ENCODE measurements around the gene CYB5R4.

CYB5R4 gene

DNA sequence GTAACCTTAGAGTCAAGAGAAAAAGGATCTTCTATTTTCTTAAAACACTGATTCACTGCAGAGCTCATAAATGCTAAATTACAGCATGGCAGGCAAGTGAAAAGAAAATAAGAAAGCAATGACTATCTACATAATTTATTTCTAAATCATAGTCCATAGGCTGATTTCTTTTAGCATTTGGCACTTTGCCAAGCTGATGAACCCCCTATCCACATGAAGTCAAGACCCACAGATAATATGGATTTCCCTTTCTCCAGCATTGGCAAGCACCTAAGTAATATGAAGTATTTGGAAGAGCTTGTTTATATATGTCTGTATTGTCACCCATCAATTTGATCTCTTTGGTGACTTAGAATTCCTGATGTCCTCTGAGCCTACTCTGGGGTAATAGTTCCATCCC lies 126.2 kb downstream of the CYB5R4 start:
- no peaks in the 10 kb centered on the region for H3K4me1 ChIP-seq (ENCODE audit: control insufficient read depth in 5 of 5, insufficient read depth in 5 of 5, low read length in 5 of 5)
- H3K9me3 ChIP-seq (ENCODE audit: control insufficient read depth in 5 of 5, low read length in 5 of 5): peaks cover 0 to 1% (median 0%) of the 10 kb centered on the region in 5 donors
- H3K27ac ChIP-seq (ENCODE audit: low read depth, low read length): no peak overlapping the region
- no peak overlapping the region for H3K4me3 ChIP-seq (ENCODE audit: low read depth in 1 of 5, low read length in 5 of 5)
- peaks cover 0 to 8% (median 0%) of the 10 kb centered on the region in 5 donors for H3K36me3 ChIP-seq (ENCODE audit: control insufficient read depth in 5 of 5, insufficient read depth in 5 of 5, low read length in 5 of 5)
- H3K9ac ChIP-seq (ENCODE audit: low read length in 5 of 5): no peak overlapping the region
- H3K27me3 ChIP-seq (ENCODE audit: control insufficient read depth in 5 of 5, insufficient read depth in 4 of 5, low read length in 5 of 5): no peaks in the 10 kb centered on the region

DNA sequence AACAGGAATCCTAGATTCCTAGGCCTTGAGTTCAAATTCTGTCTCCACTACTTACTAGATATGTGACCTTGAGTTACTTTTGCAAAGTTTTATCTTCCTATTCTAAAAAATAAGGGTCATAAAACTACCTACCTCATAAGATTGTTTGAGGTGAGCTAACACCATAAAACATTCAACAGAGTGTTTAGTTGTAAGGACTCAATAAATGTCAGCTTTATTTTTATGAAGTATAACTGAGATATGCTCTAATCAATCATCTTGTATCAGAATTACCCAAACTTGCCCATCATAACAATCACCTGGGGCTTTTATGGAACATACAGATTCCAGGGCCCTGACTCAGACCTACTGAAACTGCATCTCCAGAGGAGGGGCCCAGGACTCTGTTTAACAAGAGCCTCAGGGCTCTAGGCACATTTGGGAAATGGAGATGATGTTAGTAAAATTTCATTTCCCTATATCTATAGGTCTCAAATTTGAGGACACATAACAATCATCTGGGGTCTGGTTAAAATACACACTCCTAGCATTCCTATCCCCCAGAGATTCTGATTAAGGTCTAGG lies 138.6 kb downstream of the CYB5R4 start:
- peaks cover 0 to 3% (median 0%) of the 10 kb centered on the region in 5 donors for H3K36me3 ChIP-seq (ENCODE audit: control insufficient read depth in 5 of 5, insufficient read depth in 5 of 5, low read length in 5 of 5)
- no peak overlapping the region for H3K9ac ChIP-seq (ENCODE audit: low read length in 5 of 5)
- no peaks in the 10 kb centered on the region for H3K27me3 ChIP-seq (ENCODE audit: control insufficient read depth in 5 of 5, insufficient read depth in 4 of 5, low read length in 5 of 5)
- H3K4me1 ChIP-seq (ENCODE audit: control insufficient read depth in 5 of 5, insufficient read depth in 5 of 5, low read length in 5 of 5): no peaks in the 10 kb centered on the region
- H3K4me3 ChIP-seq (ENCODE audit: low read depth in 1 of 5, low read length in 5 of 5): no peak overlapping the region
- no peaks in the 10 kb centered on the region for H3K9me3 ChIP-seq (ENCODE audit: control insufficient read depth in 5 of 5, low read length in 5 of 5)
- H3K27ac ChIP-seq (ENCODE audit: low read depth, low read length): no peak overlapping the region

DNA sequence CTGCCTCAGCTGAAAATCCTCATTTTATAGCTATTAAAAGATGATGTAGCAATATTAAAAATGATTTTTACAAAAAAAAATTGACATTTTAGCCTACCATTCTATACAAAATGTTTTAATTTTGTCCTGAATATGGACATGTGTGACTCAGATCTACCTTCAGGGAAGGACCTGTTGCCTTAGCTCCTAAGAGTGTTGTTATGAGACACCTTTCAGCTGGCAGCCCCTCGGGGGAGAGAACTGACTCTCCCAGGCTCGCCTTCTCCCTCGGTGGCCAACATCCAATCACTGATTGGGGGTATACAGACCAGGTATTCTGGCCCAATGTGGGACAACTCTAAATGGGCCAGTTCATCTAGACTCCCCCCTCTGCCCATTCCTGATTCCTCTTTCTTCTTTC lies 141.6 kb downstream of the CYB5R4 start:
- Histone ChIP-seq H3K36me3 (ENCODE audit: control insufficient read depth in 5 of 5, insufficient read depth in 5 of 5, low read length in 5 of 5) (no peaks in the 10 kb centered on the region), H3K4me1 (ENCODE audit: control insufficient read depth in 5 of 5, insufficient read depth in 5 of 5, low read length in 5 of 5) (no peaks in the 10 kb centered on the region), H3K9me3 (ENCODE audit: control insufficient read depth in 5 of 5, low read length in 5 of 5) (no peaks in the 10 kb centered on the region), H3K27me3 (ENCODE audit: control insufficient read depth in 5 of 5, insufficient read depth in 4 of 5, low read length in 5 of 5) (no peaks in the 10 kb centered on the region), H3K9ac (ENCODE audit: low read length in 5 of 5) (no peak overlapping the region), H3K4me3 (ENCODE audit: low read depth in 1 of 5, low read length in 5 of 5) (no peak overlapping the region), H3K27ac (ENCODE audit: low read depth, low read length) (no peak overlapping the region)

DNA sequence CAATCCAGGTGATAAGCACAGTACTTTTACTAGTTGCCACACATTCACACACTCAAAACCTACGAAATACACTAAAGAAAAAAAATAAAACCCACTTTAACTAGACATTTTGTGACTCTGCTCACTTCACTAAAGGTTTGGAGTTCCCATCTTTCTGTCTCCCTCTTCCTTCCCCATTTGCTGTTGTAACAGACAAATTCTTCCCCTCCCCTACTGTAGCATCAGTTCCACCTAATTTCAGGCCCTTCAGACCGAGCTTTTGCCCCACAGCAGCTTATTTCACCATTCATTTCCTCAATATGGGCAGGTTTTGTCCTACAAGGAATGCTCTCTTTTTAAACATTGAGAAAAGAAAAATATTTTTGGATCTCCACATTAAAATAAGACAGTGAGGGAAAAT lies 142.7 kb downstream of the CYB5R4 start:
- no peak overlapping the region for H3K4me3 ChIP-seq (ENCODE audit: low read depth in 1 of 5, low read length in 5 of 5)

DNA sequence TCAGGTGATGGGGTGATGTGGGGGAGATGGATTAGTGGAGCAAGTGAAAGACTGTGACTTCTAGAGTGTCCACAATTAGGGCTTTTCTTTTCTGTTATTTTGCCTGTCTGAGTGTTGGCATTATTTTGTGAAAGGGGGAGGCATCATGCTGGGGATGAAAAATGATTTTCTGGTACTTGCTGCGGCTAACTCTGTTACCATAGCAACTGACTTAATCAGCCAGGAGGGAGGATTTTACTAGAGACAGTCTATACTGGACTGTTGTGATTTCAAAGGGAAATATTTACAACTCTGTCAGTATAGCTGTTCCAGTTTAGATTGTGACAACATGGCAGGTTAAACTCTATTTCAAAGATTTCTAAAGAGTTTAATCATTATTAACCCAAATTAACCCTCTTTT lies 143.6 kb downstream of the CYB5R4 start:
- H3K36me3 ChIP-seq (ENCODE audit: control insufficient read depth in 5 of 5, insufficient read depth in 5 of 5, low read length in 5 of 5): no peaks in the 10 kb centered on the region

More for the DNA sequence above, 142.7 kb downstream of the CYB5R4 start:
- H3K27ac ChIP-seq (ENCODE audit: low read depth, low read length): no peak overlapping the region
- no peaks in the 10 kb centered on the region for H3K4me1 ChIP-seq (ENCODE audit: control insufficient read depth in 5 of 5, insufficient read depth in 5 of 5, low read length in 5 of 5)
- no peak overlapping the region for H3K9ac ChIP-seq (ENCODE audit: low read length in 5 of 5)
- H3K9me3 ChIP-seq (ENCODE audit: control insufficient read depth in 5 of 5, low read length in 5 of 5): no peaks in the 10 kb centered on the region
- H3K36me3 ChIP-seq (ENCODE audit: control insufficient read depth in 5 of 5, insufficient read depth in 5 of 5, low read length in 5 of 5): no peaks in the 10 kb centered on the region
- H3K27me3 ChIP-seq (ENCODE audit: control insufficient read depth in 5 of 5, insufficient read depth in 4 of 5, low read length in 5 of 5): no peaks in the 10 kb centered on the region

DNA sequence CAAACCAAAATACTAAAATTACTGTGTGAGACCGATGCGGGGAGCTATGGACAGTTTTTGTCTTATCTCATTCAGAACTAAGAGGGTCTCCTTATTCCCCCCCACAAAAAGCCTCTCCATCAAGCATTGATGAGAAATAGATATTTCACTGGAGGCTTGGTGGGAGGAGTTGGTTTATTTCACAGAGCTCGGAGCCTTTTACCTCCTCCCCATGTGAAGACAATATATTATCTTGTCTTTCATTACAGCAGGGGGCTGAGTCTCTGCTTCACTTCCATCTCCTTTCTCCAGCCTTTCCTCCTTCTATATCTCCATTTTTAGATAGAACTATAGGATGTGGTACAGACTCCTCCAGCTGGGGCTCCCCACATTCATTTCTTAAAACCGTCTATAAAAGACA lies 144.2 kb downstream of the CYB5R4 start:
- H3K27me3 ChIP-seq (ENCODE audit: control insufficient read depth in 5 of 5, insufficient read depth in 4 of 5, low read length in 5 of 5): no peaks in the 10 kb centered on the region
- H3K4me3 ChIP-seq (ENCODE audit: low read depth in 1 of 5, low read length in 5 of 5): no peak overlapping the region
- no peak overlapping the region for H3K9ac ChIP-seq (ENCODE audit: low read length in 5 of 5)
- no peaks in the 10 kb centered on the region for H3K4me1 ChIP-seq (ENCODE audit: control insufficient read depth in 5 of 5, insufficient read depth in 5 of 5, low read length in 5 of 5)
- H3K36me3 ChIP-seq (ENCODE audit: control insufficient read depth in 5 of 5, insufficient read depth in 5 of 5, low read length in 5 of 5): no peaks in the 10 kb centered on the region
- H3K9me3 ChIP-seq (ENCODE audit: control insufficient read depth in 5 of 5, low read length in 5 of 5): no peaks in the 10 kb centered on the region
- H3K27ac ChIP-seq (ENCODE audit: low read depth, low read length): no peak overlapping the region

More for the DNA sequence above, 143.6 kb downstream of the CYB5R4 start:
- Histone ChIP-seq H3K4me3 (ENCODE audit: low read depth in 1 of 5, low read length in 5 of 5) (no peak overlapping the region), H3K27ac (ENCODE audit: low read depth, low read length) (no peak overlapping the region), H3K27me3 (ENCODE audit: control insufficient read depth in 5 of 5, insufficient read depth in 4 of 5, low read length in 5 of 5) (no peaks in the 10 kb centered on the region), H3K4me1 (ENCODE audit: control insufficient read depth in 5 of 5, insufficient read depth in 5 of 5, low read length in 5 of 5) (no peaks in the 10 kb centered on the region), H3K9ac (ENCODE audit: low read length in 5 of 5) (no peak overlapping the region), H3K9me3 (ENCODE audit: control insufficient read depth in 5 of 5, low read length in 5 of 5) (no peaks in the 10 kb centered on the region)

DNA sequence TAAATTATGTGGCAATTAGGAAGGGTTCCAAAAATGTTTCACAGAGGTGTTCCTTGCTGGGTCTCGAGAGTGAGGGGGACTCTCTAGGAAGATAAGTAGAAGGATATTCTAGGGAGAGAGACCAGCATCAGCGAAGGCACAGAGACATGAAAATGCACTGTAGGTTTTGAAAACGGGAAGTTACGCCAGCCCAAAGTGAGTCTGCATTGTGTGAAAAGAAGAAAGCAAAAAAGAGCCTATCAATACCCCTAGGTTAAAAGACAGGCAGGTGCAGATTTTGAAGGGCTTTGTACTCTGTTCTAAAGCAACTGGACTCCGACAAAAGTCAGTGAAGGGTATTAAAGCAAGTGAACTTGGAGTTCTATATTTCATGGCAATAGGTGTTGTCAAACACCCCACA lies 148.4 kb downstream of the CYB5R4 start:
- Histone ChIP-seq H3K9me3 (ENCODE audit: control insufficient read depth in 5 of 5, low read length in 5 of 5) (no peaks in the 10 kb centered on the region), H3K36me3 (ENCODE audit: control insufficient read depth in 5 of 5, insufficient read depth in 5 of 5, low read length in 5 of 5) (no peaks in the 10 kb centered on the region), H3K9ac (ENCODE audit: low read length in 5 of 5) (no peak overlapping the region), H3K27me3 (ENCODE audit: control insufficient read depth in 5 of 5, insufficient read depth in 4 of 5, low read length in 5 of 5) (no peaks in the 10 kb centered on the region), H3K4me3 (ENCODE audit: low read depth in 1 of 5, low read length in 5 of 5) (no peak overlapping the region), H3K4me1 (ENCODE audit: control insufficient read depth in 5 of 5, insufficient read depth in 5 of 5, low read length in 5 of 5) (no peaks in the 10 kb centered on the region), H3K27ac (ENCODE audit: low read depth, low read length) (no peak overlapping the region)

DNA sequence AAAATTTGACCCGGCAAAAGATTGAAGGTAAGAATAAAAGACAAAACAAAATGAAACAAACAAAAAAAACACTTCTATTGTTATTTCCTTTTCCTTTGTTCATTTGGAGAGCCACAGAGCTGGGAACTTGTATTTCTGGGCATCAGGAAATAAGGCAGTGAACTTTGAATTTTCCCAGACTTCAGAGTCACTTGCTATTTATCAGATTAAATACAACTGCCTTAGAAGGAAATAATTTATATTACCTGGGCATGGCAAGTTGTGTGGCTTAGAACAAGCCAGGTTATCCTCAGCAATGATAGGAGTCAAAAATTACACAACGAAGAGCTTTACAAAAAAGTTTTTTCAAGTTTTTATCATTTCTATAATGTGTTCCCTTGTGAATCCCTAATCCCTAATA lies 153.9 kb downstream of the CYB5R4 start:
- H3K4me1 ChIP-seq (ENCODE audit: control insufficient read depth in 5 of 5, insufficient read depth in 5 of 5, low read length in 5 of 5): no peaks in the 10 kb centered on the region
- H3K27me3 ChIP-seq (ENCODE audit: control insufficient read depth in 5 of 5, insufficient read depth in 4 of 5, low read length in 5 of 5): no peaks in the 10 kb centered on the region
- no peaks in the 10 kb centered on the region for H3K36me3 ChIP-seq (ENCODE audit: control insufficient read depth in 5 of 5, insufficient read depth in 5 of 5, low read length in 5 of 5)
- H3K4me3 ChIP-seq (ENCODE audit: low read depth in 1 of 5, low read length in 5 of 5): no peak overlapping the region
- no peak overlapping the region for H3K9ac ChIP-seq (ENCODE audit: low read length in 5 of 5)
- H3K9me3 ChIP-seq (ENCODE audit: control insufficient read depth in 5 of 5, low read length in 5 of 5): no peaks in the 10 kb centered on the region
- no peak overlapping the region for H3K27ac ChIP-seq (ENCODE audit: low read depth, low read length)

DNA sequence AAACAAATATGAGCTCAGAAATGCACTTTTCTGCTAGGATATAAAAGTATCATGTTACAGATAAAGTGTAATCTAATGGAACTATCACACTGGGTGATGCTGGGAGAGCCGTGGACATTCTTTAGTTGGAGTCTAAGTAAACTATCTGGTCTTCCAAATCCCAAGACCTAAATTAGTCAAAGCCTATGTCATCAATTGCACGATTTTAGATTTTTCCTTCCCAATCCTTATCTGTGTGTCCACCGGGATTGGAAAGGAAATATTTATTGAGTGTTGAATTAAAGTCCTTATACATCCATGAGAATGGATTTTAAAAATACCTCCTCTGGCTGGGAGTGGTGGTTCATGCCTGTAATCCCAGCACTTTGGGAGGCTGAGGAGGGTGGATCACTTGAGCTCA lies 154.4 kb downstream of the CYB5R4 start:
- Histone ChIP-seq H3K4me1 (ENCODE audit: control insufficient read depth in 5 of 5, insufficient read depth in 5 of 5, low read length in 5 of 5) (no peaks in the 10 kb centered on the region), H3K27ac (ENCODE audit: low read depth, low read length) (no peak overlapping the region), H3K27me3 (ENCODE audit: control insufficient read depth in 5 of 5, insufficient read depth in 4 of 5, low read length in 5 of 5) (no peaks in the 10 kb centered on the region), H3K4me3 (ENCODE audit: low read depth in 1 of 5, low read length in 5 of 5) (no peak overlapping the region), H3K36me3 (ENCODE audit: control insufficient read depth in 5 of 5, insufficient read depth in 5 of 5, low read length in 5 of 5) (no peaks in the 10 kb centered on the region), H3K9me3 (ENCODE audit: control insufficient read depth in 5 of 5, low read length in 5 of 5) (no peaks in the 10 kb centered on the region), H3K9ac (ENCODE audit: low read length in 5 of 5) (no peak overlapping the region)

DNA sequence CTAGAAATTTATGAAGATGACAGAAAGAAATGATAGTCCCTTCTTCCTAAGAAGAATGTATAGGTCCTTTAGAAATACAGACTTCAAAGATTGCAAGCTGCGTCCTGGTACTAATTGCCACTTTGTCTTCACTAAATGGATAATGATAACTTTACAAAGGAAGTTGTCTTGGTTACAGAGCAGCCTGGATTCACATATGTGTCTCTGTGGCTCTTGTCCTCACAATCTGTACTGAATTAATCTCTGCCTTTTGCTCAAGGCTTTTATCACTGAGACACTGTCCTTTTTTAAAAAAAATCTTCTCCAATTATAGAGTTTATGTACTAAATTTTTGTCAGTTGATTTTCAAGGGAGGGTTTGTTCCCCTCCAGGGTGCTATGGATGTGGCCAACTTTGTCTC lies 156.5 kb downstream of the CYB5R4 start:
- Histone ChIP-seq H3K9ac (ENCODE audit: low read length in 5 of 5) (no peak overlapping the region), H3K4me1 (ENCODE audit: control insufficient read depth in 5 of 5, insufficient read depth in 5 of 5, low read length in 5 of 5) (no peaks in the 10 kb centered on the region), H3K9me3 (ENCODE audit: control insufficient read depth in 5 of 5, low read length in 5 of 5) (no peaks in the 10 kb centered on the region), H3K27ac (ENCODE audit: low read depth, low read length) (no peak overlapping the region), H3K4me3 (ENCODE audit: low read depth in 1 of 5, low read length in 5 of 5) (no peak overlapping the region), H3K36me3 (ENCODE audit: control insufficient read depth in 5 of 5, insufficient read depth in 5 of 5, low read length in 5 of 5) (no peaks in the 10 kb centered on the region), H3K27me3 (ENCODE audit: control insufficient read depth in 5 of 5, insufficient read depth in 4 of 5, low read length in 5 of 5) (no peaks in the 10 kb centered on the region)
